Measurements from ENCODE around the gene PTPN14. TPM values are rescaled to one million over a fixed set of nuclear protein-coding genes. Genes with fewer than 3 reads are reported as not detected.

PTPN14 gene
- total and polyA plus RNA-seq, 8 donors, result 14.9 to 38.0 (median 17.9) TPM

GRCh38 chr1:214389734-214390133 is 161.7 kb downstream of the PTPN14 start:
- H3K4me1 ChIP-seq, result no peaks in the 10 kb centered on the region
- no peaks in the 10 kb centered on the region for H3K27me3 ChIP-seq
- no peak for DNase-seq
- no peaks in the 10 kb centered on the region for H3K9me3 ChIP-seq
- no peak overlapping the region for H3K4me3 ChIP-seq
- intact Hi-C loops (cut with DNase I), result no loop called here
- peaks cover 0 to 9% of the 10 kb centered on the region in 2 donors for H3K36me3 ChIP-seq
- no peak for TF ChIP-seq CTCF (IDR thresholded peaks at IDR 0.05)
- ATAC-seq, result no peak
- no peak overlapping the region for H3K27ac ChIP-seq

- H3K36me3 ChIP-seq, result peaks cover 3 to 16% of the 10 kb centered on the region in 2 donors
- ATAC-seq (no peak), DNase-seq (no peak)
- no peaks in the 10 kb centered on the region for H3K9me3 ChIP-seq
- no peak overlapping the region for H3K4me3 ChIP-seq
- H3K27me3 ChIP-seq, result no peaks in the 10 kb centered on the region
- no peaks in the 10 kb centered on the region for H3K4me1 ChIP-seq
- no peak overlapping the region for H3K27ac ChIP-seq
- no peak for TF ChIP-seq CTCF (IDR thresholded peaks at IDR 0.05)
- intact Hi-C loops (cut with DNase I), result no loop called here
Measured at GRCh38 chr1:214386747-214387146, 164.7 kb downstream of the PTPN14 start.

GRCh38 chr1:214386333-214386732 is 165.1 kb downstream of the PTPN14 start:
- Histone ChIP-seq H3K36me3 (peaks cover 3 to 16% of the 10 kb centered on the region in 2 donors), H3K9me3 (no peaks in the 10 kb centered on the region), H3K4me1 (no peaks in the 10 kb centered on the region), H3K27me3 (no peaks in the 10 kb centered on the region), H3K27ac (no peak overlapping the region), H3K4me3 (no peak overlapping the region)
- DNase-seq (no peak), ATAC-seq (no peak)
- intact Hi-C loops (cut with DNase I), result no loop called here
- no peak for TF ChIP-seq CTCF (IDR thresholded peaks at IDR 0.05)

GRCh38 chr1:214385428-214385827 is 166.0 kb downstream of the PTPN14 start:
- Histone ChIP-seq H3K4me3 (no peak overlapping the region), H3K27me3 (no peaks in the 10 kb centered on the region), H3K9me3 (no peaks in the 10 kb centered on the region), H3K36me3 (peaks cover 3 to 16% of the 10 kb centered on the region in 2 donors), H3K4me1 (no peaks in the 10 kb centered on the region), H3K27ac (no peak overlapping the region)
- DNase-seq (no peak), ATAC-seq (no peak)
- intact Hi-C loops (cut with DNase I), result no loop called here
- TF ChIP-seq CTCF (IDR thresholded peaks at IDR 0.05), result no peak

- no peaks in the 10 kb centered on the region for H3K9me3 ChIP-seq
- H3K27ac ChIP-seq, result no peak overlapping the region
- peaks cover 3 to 16% of the 10 kb centered on the region in 2 donors for H3K36me3 ChIP-seq
- ATAC-seq (no peak), DNase-seq (no peak)
- TF ChIP-seq CTCF (IDR thresholded peaks at IDR 0.05), result no peak
- no peaks in the 10 kb centered on the region for H3K27me3 ChIP-seq
- H3K4me3 ChIP-seq, result no peak overlapping the region
- H3K4me1 ChIP-seq, result no peaks in the 10 kb centered on the region
- intact Hi-C loops (cut with DNase I), result no loop called here
Measured at GRCh38 chr1:214384373-214385079, 166.9 kb downstream of the PTPN14 start.
